ENCODE results near the gene ZNF697. TPM values are rescaled to one million over a fixed set of nuclear protein-coding genes. Genes with fewer than 3 reads are reported as not detected.

The ZNF697 gene
- total RNA-seq, 2 experiments from 2014 or later = 0.41 to 0.59 TPM

GRCh38 chr1:119679223-119679622 lies 31.2 kb upstream of the ZNF697 start:
- Mint-ChIP-seq H3K27ac (no peak overlapping the region), H3K36me3 (ENCODE audit: low read depth) (no peaks in the 10 kb centered on the region), H3K9me3 (no peaks in the 10 kb centered on the region), H3K27me3 (ENCODE audit: low read depth) (peaks cover 6% of the 10 kb centered on the region), H3K4me1 (ENCODE audit: low read depth) (peaks cover 5% of the 10 kb centered on the region), H3K4me3 (no peak overlapping the region)
- intact Hi-C loops (cut with micrococcal nuclease) = loop anchor here (10.0 kb wide), 1 partner anchor 204 kb away; no protein-coding TSS in a partner anchor
- CTCF ChIA-PET = interaction anchor here (1.6 to 10.2 kb wide), 3 partner anchors 10 to 64 kb away, joined by 3 to 197 read pairs (median 4); no protein-coding TSS in a partner anchor
- DNase-seq = no peak

DNA sequence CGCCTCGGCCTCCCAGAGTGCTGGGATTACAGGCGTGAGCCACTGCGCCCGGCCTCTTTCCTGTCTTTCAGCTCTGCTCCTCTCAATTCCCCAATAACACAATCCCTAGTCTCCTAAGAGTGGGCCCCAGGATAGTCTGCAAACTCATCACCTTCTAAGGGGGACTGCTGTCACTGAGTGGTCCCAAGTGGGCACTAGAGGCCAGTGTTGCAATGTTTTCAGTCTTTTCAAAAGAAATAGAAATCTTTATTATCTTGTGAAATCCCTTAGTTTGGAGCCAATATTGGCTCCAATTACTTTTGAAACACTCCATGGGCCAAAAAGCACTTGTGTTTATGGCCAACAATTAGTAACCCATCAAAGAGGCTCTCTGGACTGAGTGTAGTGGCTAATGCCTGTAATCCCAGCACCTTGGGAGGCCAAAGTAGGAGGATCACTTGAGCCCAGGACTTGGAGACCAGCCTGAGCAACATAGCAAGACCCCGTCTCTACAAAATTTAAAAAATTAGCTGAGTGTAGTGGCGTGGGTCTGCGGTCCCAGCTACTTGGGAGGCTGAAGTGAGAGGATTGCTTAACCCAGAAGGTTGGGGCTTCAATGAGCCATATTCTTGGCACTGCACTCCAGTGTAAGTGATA lies 28.6 kb upstream of the ZNF697 start:
- intact Hi-C loops (cut with micrococcal nuclease) = loop anchor here (10.0 kb wide), 1 partner anchor 202 kb away; no protein-coding TSS in a partner anchor
- no peak for DNase-seq
- CTCF ChIA-PET = interaction anchor here (1.0 to 10.2 kb wide), 9 partner anchors 10 to 77 kb away, joined by 3 to 197 read pairs (median 9); no protein-coding TSS in a partner anchor

DNA sequence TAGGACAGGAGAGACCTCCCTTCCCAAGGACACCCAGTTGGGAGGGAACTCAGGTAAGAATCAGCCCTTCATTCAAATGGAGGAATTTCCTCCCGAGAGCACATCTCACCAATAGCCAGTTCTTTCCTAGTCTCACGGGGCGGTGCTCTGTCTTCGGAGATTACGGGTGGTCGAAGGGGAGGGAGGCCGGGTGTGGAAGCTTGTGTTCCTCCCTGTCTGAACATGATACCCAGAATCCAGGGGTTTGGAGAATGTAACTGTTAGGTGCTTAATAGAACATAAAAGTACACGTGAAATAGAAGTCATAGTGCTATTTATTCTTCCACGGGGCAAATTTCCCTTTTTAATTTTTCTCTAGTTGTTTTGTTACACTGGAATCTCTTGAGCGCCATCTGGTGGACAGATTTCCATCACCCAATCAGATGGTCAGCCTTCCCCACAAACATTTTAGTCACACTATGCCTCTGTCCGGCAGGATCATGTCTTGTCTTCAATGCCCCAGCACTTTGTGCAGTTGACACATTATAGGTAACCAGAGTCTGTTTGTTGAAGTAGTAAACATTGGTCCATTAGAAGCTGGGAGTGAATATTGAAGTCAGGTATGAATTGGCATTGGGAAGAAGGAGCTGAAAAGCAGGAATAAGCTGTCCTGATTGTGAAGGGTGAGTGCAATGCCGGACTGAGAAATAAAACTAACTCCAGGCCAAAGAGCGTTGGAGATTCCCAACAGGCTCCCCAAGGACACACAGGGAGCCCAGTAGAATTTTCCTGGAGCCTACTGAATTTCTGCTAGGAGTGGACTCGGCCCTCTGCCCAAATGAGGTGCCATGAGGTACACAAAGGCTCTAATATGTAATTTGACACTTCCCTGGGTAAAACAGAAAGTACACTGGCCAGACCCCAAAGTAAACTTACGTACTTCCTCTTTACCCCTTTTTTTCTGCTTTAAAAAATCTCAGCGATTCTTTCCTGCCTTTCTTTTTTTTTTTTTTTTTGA lies 27.6 kb upstream of the ZNF697 start:
- Mint-ChIP-seq H3K36me3 (ENCODE audit: low read depth) (no peaks in the 10 kb centered on the region), H3K4me1 (ENCODE audit: low read depth) (peaks cover 5% of the 10 kb centered on the region), H3K27ac (no peak overlapping the region), H3K4me3 (peak overlapping the region; percentile 49), H3K27me3 (ENCODE audit: low read depth) (peaks cover 6% of the 10 kb centered on the region), H3K9me3 (no peaks in the 10 kb centered on the region)
- DNase-seq = peak; percentile 87
- CTCF ChIA-PET = interaction anchor here (0.7 to 10.2 kb wide), 22 partner anchors 8 to 400 kb away, joined by 3 to 197 read pairs (median 5); partner anchors contain the start of gene ZNF697
- intact Hi-C loops (cut with micrococcal nuclease) = loop anchor here (1.0 to 10.0 kb wide), 4 partner anchors 62 to 389 kb away; no protein-coding TSS in a partner anchor

More for the DNA sequence above, 28.6 kb upstream of the ZNF697 start:
- Mint-ChIP-seq H3K4me1 (ENCODE audit: low read depth) (peaks cover 5% of the 10 kb centered on the region), H3K4me3 (no peak overlapping the region), H3K9me3 (no peaks in the 10 kb centered on the region), H3K36me3 (ENCODE audit: low read depth) (no peaks in the 10 kb centered on the region), H3K27ac (no peak overlapping the region), H3K27me3 (ENCODE audit: low read depth) (peaks cover 6% of the 10 kb centered on the region)

DNA sequence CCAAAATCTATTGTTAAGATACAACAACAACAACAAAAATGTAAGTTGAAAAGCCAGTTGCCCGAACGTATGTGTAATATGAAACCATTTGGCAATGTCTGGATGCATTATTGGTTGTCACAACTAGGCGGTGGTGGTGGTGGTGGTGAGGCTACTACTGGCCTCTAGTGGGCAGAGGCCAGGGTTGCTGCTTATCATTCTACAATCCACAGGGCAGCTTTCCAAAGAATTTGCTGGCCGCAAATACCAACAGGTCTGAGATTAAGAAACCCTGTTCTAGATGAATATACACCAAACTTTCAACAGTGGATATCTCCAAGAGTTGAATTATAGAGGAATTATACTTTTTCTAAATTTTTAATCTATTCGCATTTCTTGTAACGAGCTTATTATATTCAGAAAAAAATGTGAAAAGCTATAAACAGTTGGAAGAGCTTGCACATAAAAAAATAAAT lies 26.8 kb upstream of the ZNF697 start:
- H3K27me3 Mint-ChIP-seq (ENCODE audit: low read depth) = peaks cover 6% of the 10 kb centered on the region
- DNase-seq = no peak
- no peaks in the 10 kb centered on the region for H3K9me3 Mint-ChIP-seq
- CTCF ChIA-PET = interaction anchor here (0.7 to 10.2 kb wide), 16 partner anchors 8 to 389 kb away, joined by 3 to 197 read pairs (median 6); partner anchors contain the start of gene ZNF697
- peaks cover 5% of the 10 kb centered on the region for H3K4me1 Mint-ChIP-seq (ENCODE audit: low read depth)
- H3K4me3 Mint-ChIP-seq = no peak overlapping the region
- intact Hi-C loops (cut with micrococcal nuclease) = loop anchor here (1.0 to 10.0 kb wide), 4 partner anchors 62 to 388 kb away; no protein-coding TSS in a partner anchor
- no peaks in the 10 kb centered on the region for H3K36me3 Mint-ChIP-seq (ENCODE audit: low read depth)
- no peak overlapping the region for H3K27ac Mint-ChIP-seq

DNA sequence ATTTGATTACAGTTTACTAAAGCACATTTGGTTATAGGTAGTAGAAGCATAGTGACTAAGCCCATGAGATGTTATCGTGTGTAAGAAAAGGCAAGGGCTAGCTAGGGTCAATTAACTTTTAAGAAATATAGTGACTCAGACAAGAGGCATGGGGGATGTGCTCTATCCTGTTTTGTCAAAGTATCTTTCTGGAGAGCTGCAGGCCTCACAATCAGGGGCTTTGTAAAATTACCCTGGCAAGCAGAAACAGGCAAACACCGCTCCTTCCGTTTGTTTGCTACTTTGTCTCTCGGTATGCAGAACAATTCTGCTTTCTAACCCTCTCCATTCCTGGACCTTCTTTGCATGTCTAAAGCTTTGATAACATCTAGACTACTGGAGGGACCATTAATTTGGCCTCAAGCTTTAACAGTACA lies 26.1 kb upstream of the ZNF697 start:
- Mint-ChIP-seq H3K27me3 (ENCODE audit: low read depth) (peaks cover 6% of the 10 kb centered on the region), H3K36me3 (ENCODE audit: low read depth) (no peaks in the 10 kb centered on the region), H3K4me3 (no peak overlapping the region), H3K4me1 (ENCODE audit: low read depth) (peaks cover 5% of the 10 kb centered on the region), H3K9me3 (no peaks in the 10 kb centered on the region), H3K27ac (no peak overlapping the region)
- CTCF ChIA-PET = interaction anchor here (0.8 to 10.2 kb wide), 10 partner anchors 9 to 388 kb away, joined by 3 to 197 read pairs (median 14); partner anchors contain the start of gene ZNF697
- no peak for DNase-seq
- intact Hi-C loops (cut with micrococcal nuclease) = loop anchor here (2.0 to 10.0 kb wide), 3 partner anchors 125 to 387 kb away; no protein-coding TSS in a partner anchor

DNA sequence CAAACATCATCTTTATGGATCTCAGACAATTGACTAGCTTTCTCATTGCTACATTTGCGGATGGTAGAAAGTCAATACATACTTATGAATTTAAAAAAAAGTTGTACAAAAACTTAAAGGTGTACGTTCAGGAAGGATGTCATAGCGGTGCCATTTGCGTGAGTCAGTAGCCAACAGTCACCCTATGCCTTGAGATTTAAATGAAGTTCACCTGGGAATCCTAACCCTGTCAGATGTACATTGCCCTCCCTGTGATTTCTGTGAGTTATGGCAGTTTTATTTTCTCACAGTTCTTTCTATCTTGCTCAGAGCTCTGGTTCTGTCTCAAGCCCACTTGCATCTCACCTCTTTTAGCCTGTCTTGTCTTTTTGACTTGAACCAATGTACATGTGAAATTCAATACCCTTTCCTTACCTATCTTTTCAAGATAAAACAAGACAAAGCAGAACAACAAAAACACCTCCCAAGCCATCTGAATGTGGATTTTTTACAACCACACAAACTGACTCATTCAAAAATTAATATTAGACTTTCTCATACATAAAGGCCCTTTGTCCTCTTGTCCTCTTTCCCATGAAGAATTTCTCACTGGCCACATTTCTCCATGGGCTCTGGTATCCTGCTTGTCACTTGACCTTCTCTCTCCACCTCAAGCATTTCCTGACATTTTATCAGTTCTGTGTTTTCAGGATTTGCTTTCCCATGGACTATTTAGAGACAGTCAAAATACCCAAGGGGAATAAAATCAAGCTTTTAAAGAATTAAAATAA lies 25.3 kb upstream of the ZNF697 start:
- DNase-seq = no peak
- Mint-ChIP-seq H3K4me1 (ENCODE audit: low read depth) (peaks cover 5% of the 10 kb centered on the region), H3K9me3 (no peaks in the 10 kb centered on the region), H3K4me3 (no peak overlapping the region), H3K27ac (no peak overlapping the region), H3K27me3 (ENCODE audit: low read depth) (peaks cover 6% of the 10 kb centered on the region), H3K36me3 (ENCODE audit: low read depth) (no peaks in the 10 kb centered on the region)
- intact Hi-C loops (cut with micrococcal nuclease) = loop anchor here (10.0 kb wide), 1 partner anchor 199 kb away; no protein-coding TSS in a partner anchor
- CTCF ChIA-PET = interaction anchor here (1.7 to 10.2 kb wide), 5 partner anchors 8 to 124 kb away, joined by 3 to 197 read pairs (median 15); partner anchors contain the start of gene ZNF697

DNA sequence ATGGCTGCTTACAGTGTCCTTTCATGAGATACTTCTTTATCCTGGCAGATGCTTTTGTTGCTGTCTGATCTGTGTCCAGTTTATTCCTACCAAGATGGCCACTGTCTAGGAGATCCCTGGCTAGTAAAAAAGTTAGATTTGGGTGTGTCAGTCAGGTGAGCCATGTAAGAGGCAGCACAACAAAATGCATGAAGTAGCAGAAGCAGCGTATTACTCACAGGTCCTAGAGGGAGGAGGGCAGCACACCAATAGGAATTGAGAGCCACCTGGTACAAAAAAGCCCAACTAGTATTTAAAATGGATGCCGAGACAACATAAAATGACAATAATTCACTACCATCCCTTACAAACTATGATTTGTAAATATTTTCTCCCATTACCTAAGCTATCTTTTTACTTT lies 22.8 kb upstream of the ZNF697 start:
- intact Hi-C loops (cut with micrococcal nuclease) = loop anchor here (10.0 kb wide), 1 partner anchor 196 kb away; no protein-coding TSS in a partner anchor
- no peak for DNase-seq
- H3K27me3 Mint-ChIP-seq (ENCODE audit: low read depth) = peaks cover 6% of the 10 kb centered on the region
- no peaks in the 10 kb centered on the region for H3K36me3 Mint-ChIP-seq (ENCODE audit: low read depth)
- CTCF ChIA-PET = interaction anchor here (1.6 to 10.2 kb wide), 2 partner anchors 11 to 56 kb away, joined by 3 to 197 read pairs; no protein-coding TSS in a partner anchor
- H3K27ac Mint-ChIP-seq = no peak overlapping the region
- peaks cover 5% of the 10 kb centered on the region for H3K4me1 Mint-ChIP-seq (ENCODE audit: low read depth)
- no peak overlapping the region for H3K4me3 Mint-ChIP-seq
- H3K9me3 Mint-ChIP-seq = no peaks in the 10 kb centered on the region

DNA sequence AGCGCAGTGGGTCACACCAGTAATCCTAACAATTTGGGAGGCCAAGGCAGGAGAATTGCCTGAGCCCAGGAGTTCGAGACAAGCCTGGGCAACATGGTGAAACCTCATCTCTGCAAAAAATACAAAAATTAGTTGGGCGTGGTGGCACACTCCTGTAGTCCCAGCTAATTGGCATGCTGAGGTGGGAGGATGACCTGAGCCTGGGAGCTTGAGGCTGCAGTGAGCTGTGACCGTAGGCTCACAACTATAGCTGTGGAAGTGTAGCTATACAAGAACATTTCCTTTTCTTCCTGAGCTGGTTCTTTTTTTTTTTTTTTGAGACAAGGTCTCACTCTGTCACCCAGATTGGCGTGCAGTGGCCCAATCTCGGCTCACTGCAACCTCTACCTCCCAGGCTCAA lies 19.1 kb upstream of the ZNF697 start:
- CTCF ChIA-PET = interaction anchor here (0.6 to 1.4 kb wide), 6 partner anchors 8 to 319 kb away, joined by 3 to 6 read pairs (median 4); no protein-coding TSS in a partner anchor
- Mint-ChIP-seq H3K36me3 (ENCODE audit: low read depth) (no peaks in the 10 kb centered on the region), H3K9me3 (no peaks in the 10 kb centered on the region), H3K27me3 (ENCODE audit: low read depth) (no peaks in the 10 kb centered on the region), H3K27ac (no peak overlapping the region), H3K4me1 (ENCODE audit: low read depth) (no peaks in the 10 kb centered on the region), H3K4me3 (no peak overlapping the region)
- DNase-seq = no peak
- intact Hi-C loops (cut with micrococcal nuclease) = no loop called here

DNA sequence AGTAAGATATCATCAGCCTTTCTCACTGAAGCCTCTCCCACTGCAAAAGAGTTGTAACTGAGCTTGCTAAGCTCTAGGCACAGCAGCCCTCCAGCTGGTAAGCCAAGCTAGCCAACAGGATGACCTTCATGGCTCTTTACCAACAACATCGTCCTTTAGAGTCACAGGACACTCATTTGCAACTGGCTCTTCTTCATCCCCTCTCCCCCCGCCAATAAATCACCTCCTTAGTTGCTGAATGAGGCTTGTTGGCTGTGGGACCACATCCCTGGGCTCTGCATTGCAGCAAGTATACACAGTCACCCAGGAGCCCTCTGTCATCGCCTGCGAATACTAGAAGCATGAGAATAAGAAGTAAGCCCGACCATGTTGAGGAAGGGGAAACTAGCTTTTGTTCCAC lies 16.0 kb upstream of the ZNF697 start:
- no peak overlapping the region for H3K4me3 Mint-ChIP-seq
- intact Hi-C loops (cut with micrococcal nuclease) = no loop called here
- H3K9me3 Mint-ChIP-seq = no peaks in the 10 kb centered on the region
- no peak overlapping the region for H3K27ac Mint-ChIP-seq
- DNase-seq = no peak
- H3K4me1 Mint-ChIP-seq (ENCODE audit: low read depth) = no peaks in the 10 kb centered on the region
- H3K27me3 Mint-ChIP-seq (ENCODE audit: low read depth) = peaks cover 2% of the 10 kb centered on the region
- CTCF ChIA-PET = interaction anchor here (1.1 to 3.2 kb wide), 3 partner anchors 11 to 54 kb away, joined by 4 to 17 read pairs (median 5); no protein-coding TSS in a partner anchor
- H3K36me3 Mint-ChIP-seq (ENCODE audit: low read depth) = no peaks in the 10 kb centered on the region

GRCh38 chr1:119662034-119662437 lies 14.0 kb upstream of the ZNF697 start:
- CTCF ChIA-PET = interaction anchor here (0.6 to 4.8 kb wide), 9 partner anchors 8 to 181 kb away, joined by 3 to 28 read pairs (median 4); no protein-coding TSS in a partner anchor
- intact Hi-C loops (cut with micrococcal nuclease) = no loop called here
- Mint-ChIP-seq H3K4me1 (ENCODE audit: low read depth) (no peaks in the 10 kb centered on the region), H3K36me3 (ENCODE audit: low read depth) (no peaks in the 10 kb centered on the region), H3K27me3 (ENCODE audit: low read depth) (peaks cover 5% of the 10 kb centered on the region), H3K27ac (no peak overlapping the region), H3K9me3 (no peaks in the 10 kb centered on the region), H3K4me3 (no peak overlapping the region)
- no peak for DNase-seq

Data from activated naive CD4-positive, alpha-beta T cell treated with anti-CD3 and anti-CD28 coated beads for 36 hours (primary cell).